Activated B cell treated with CpG ODN at 0.5 μM for 24 hours (primary cell): ENCODE results near the gene UTS2B. TPM values are rescaled to one million over a fixed set of nuclear protein-coding genes. Genes with fewer than 3 reads are reported as not detected.
"Not testable (repeated sequence)": the region's sequence is repeated elsewhere in the genome, so short reads cannot be mapped to it uniquely, and the experiment has no call there.

Experiments used
- ATAC-seq: fragments of 200-7000 bp; cut with Tn5 transposase; one replicate; pipeline ENCODE4 v1.10.0; 2021; ENCODE audit warnings: low read depth, mild to moderate bottlenecking, moderate library complexity
- CTCF ChIA-PET: fragments of 350-600 bp; sonication (Branson Sonifier 250); formaldehyde crosslinking; loops from one replicate; lab custom pipeline; 2021; ENCODE audit warnings: antibody characterized with exemption; lab: Charles Lee
- POLR2A ChIA-PET: fragments of 350-600 bp; sonication (Branson Sonifier 250); formaldehyde crosslinking; loops from one replicate; lab custom pipeline; 2021; ENCODE audit warnings: antibody characterized with exemption; lab: Charles Lee
- DNase-seq: peaks from one replicate; pipeline ENCODE4 v3.0.0; 2022
- H3K27ac Mint-ChIP-seq: one replicate; pipeline ENCODE4 v1.8.0; 2020; ENCODE audit warnings: mixed read lengths
- H3K27me3 Mint-ChIP-seq: one replicate; pipeline ENCODE4 v1.8.0; 2021; ENCODE audit warnings: mixed read lengths
- H3K36me3 Mint-ChIP-seq: one replicate; pipeline ENCODE4 v1.8.0; 2021; ENCODE audit warnings: low read depth, mixed read lengths
- H3K4me1 Mint-ChIP-seq: one replicate; pipeline ENCODE4 v1.8.0; 2021; ENCODE audit warnings: mixed read lengths
- H3K4me3 Mint-ChIP-seq: one replicate; pipeline ENCODE4 v1.8.0; 2020; ENCODE audit warnings: mild to moderate bottlenecking, mixed read lengths
- H3K9me3 Mint-ChIP-seq: one replicate; pipeline ENCODE4 v1.8.0; 2020; ENCODE audit warnings: mixed read lengths
- intact Hi-C: fragments of 100-400 bp; cut with micrococcal nuclease; formaldehyde crosslinking; loops from one replicate; pipeline ENCODE4 v1.15.1; 2024
- total RNA-seq: library from RNA; stranded (reverse); gene quantifications from 2 replicates; pipeline ENCODE4 v1.2.3, GENCODE V29; 2022
- TF ChIP-seq, protein P1 (sequence below): fragments of 200-600 bp; IDR thresholded peaks from one replicate; pipeline ENCODE4 v1.8.0; 2022; ENCODE audit warnings: antibody characterized with exemption, mild to moderate bottlenecking

UTS2B gene
- total RNA-seq, 1 donor from 2014 or later, result 2.1 TPM

DNA sequence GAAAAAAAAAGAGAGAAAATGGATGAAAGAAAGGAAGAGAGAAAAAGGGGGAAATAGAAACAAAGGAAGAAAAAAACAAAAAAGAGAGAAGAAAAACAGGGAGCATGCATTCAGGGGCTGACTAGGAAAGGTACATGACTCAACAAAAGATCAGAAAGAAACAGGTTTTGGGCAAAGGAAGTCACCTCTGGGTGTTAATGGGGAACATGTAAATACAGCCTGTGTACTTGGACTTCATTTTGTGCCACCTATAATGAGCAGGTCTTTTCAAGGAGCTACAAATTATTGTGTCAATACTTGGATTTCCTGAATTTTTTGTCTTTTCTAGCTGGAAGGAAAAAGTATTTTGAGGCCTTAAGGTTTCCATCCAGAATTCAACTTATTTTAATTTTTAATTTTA lies 54.6 kb downstream of the UTS2B start:
- no peak for ATAC-seq
- H3K4me3 Mint-ChIP-seq, result peak overlapping the region; percentile 61
- peak overlapping the region; percentile 74 for H3K27ac Mint-ChIP-seq
- POLR2A ChIA-PET, result interaction anchor here (1.5 kb wide), 1 partner anchor 15 kb away, joined by 4 read pairs; no protein-coding TSS in a partner anchor
- peaks cover 20% of the 10 kb centered on the region for H3K4me1 Mint-ChIP-seq
- intact Hi-C loops, result no loop called here
- no peak for DNase-seq
- H3K36me3 Mint-ChIP-seq, result no peaks in the 10 kb centered on the region
- no peaks in the 10 kb centered on the region for H3K27me3 Mint-ChIP-seq
- H3K9me3 Mint-ChIP-seq, result no peaks in the 10 kb centered on the region
- CTCF ChIA-PET, result interaction anchor here (0.9 kb wide), 1 partner anchor 38 kb away, joined by 3 read pairs; no protein-coding TSS in a partner anchor
- TF ChIP-seq, protein P1, sequence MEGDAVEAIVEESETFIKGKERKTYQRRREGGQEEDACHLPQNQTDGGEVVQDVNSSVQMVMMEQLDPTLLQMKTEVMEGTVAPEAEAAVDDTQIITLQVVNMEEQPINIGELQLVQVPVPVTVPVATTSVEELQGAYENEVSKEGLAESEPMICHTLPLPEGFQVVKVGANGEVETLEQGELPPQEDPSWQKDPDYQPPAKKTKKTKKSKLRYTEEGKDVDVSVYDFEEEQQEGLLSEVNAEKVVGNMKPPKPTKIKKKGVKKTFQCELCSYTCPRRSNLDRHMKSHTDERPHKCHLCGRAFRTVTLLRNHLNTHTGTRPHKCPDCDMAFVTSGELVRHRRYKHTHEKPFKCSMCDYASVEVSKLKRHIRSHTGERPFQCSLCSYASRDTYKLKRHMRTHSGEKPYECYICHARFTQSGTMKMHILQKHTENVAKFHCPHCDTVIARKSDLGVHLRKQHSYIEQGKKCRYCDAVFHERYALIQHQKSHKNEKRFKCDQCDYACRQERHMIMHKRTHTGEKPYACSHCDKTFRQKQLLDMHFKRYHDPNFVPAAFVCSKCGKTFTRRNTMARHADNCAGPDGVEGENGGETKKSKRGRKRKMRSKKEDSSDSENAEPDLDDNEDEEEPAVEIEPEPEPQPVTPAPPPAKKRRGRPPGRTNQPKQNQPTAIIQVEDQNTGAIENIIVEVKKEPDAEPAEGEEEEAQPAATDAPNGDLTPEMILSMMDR, result no peak

DNA sequence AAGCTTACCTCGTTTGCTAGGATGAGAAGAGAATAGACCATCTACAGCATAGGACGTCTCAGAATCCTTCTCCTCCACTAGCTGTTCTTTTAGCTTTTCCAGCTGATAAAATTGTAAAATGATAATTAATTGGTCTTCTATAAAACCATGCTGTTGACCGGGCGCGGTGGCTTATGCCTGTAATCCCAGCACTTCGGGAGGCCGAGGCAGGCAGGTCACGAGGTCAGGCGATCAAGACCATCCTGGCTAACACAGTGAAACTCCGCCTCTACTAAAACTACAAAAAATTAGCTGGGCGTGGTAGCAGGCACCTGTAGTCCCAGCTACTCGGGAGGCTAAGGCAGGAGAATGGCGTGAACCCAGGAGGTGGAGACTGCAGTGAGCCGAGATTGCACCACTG lies 55.1 kb downstream of the UTS2B start:
- peak overlapping the region; percentile 61 for H3K4me3 Mint-ChIP-seq
- intact Hi-C loops, ATAC-seq, H3K36me3 Mint-ChIP-seq, DNase-seq, CTCF ChIA-PET, H3K9me3 Mint-ChIP-seq, H3K27me3 Mint-ChIP-seq: not testable (repeated sequence)
- peaks cover 25% of the 10 kb centered on the region for H3K4me1 Mint-ChIP-seq
- H3K27ac Mint-ChIP-seq, result peak overlapping the region; percentile 74
- POLR2A ChIA-PET, result interaction anchor here (1.5 kb wide), 1 partner anchor 15 kb away, joined by 4 read pairs; no protein-coding TSS in a partner anchor

DNA sequence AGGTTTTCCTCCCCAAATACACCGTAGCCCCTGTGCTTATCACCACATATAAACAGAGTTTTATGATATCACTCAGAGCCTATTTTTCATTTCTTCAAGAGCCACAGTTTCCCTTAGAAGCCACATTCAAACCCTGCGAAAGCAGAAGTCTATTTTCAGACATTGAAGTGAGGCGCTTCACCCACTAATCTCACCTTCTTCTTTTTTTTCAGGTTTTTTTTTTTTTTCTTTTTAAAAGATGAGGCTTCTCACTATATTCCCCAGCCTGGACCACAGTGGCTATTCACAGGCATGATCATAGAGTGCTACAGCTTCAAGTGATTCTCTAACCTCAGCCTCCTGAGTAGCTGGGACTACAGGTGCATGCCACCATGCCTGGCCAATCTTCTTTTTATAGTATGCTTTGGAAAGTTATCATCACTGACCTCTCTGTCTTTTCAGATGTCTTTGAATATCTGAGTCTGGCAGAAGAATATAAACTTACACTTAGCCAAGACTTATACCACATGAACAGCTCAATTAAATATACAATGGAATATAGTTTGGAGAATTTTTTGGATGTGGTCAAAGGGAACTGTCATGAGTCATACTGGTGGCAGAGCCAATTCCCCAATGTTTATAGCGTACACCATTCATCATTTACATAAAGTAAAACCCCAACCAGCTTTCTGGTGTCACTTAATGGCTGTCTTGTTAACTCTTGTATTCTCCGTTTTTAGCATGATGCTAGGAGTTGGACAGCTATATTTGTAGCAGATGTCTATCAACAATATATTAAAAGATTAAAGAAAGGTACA lies 60.8 kb downstream of the UTS2B start:
- Mint-ChIP-seq H3K27me3 (no peaks in the 10 kb centered on the region), H3K4me1 (peaks cover 51% of the 10 kb centered on the region), H3K36me3 (no peaks in the 10 kb centered on the region), H3K27ac (peak overlapping the region; percentile 92), H3K9me3 (peaks cover 2% of the 10 kb centered on the region), H3K4me3 (peak overlapping the region; percentile 68)
- TF ChIP-seq, protein P1, result no peak
- ChIA-PET CTCF (no interaction called here), POLR2A (interaction anchor here (0.6 to 4.5 kb wide), 11 partner anchors 10 to 93 kb away, joined by 3 to 25 read pairs (median 3); partner anchors contain the start of genes CCDC50 and UTS2B)
- intact Hi-C loops, result loop anchor here (1.0 to 2.0 kb wide), 5 partner anchors 10 to 59 kb away; partner anchors contain the start of gene CCDC50
- no peak for DNase-seq
- ATAC-seq, result peak; percentile 64

DNA sequence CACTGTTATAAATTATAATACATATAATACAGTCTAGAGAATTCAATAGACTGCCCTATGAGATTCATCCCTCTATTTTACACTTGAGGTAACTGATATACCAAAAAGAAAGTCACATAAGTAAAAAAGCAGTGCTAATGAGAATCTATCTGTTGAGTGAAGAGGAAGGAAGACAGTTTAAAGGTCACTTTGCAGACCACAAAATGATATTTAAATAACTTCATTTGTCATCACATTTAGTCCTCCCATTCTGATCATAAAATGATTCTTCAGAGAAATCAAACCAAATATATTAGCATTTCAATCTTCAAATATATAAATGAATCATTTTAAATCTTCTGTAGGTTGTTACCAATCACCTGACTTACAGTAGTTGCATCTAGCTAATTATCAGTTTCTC lies 61.6 kb downstream of the UTS2B start:
- Mint-ChIP-seq H3K36me3 (no peaks in the 10 kb centered on the region), H3K27me3 (no peaks in the 10 kb centered on the region), H3K27ac (peak overlapping the region; percentile 92), H3K4me3 (peak overlapping the region; percentile 68), H3K4me1 (peaks cover 56% of the 10 kb centered on the region), H3K9me3 (peaks cover 2% of the 10 kb centered on the region)
- intact Hi-C loops, result loop anchor here (1.0 to 2.0 kb wide), 5 partner anchors 9 to 60 kb away; partner anchors contain the start of gene CCDC50
- ATAC-seq (peak; percentile 25), DNase-seq (no peak)
- TF ChIP-seq, protein P1, result no peak
- ChIA-PET CTCF (interaction anchor here (1.2 kb wide), 1 partner anchor 14 kb away, joined by 3 read pairs; no protein-coding TSS in a partner anchor), POLR2A (interaction anchor here (1.3 to 4.5 kb wide), 3 partner anchors 14 to 61 kb away, joined by 3 to 25 read pairs (median 10); partner anchors contain the start of genes CCDC50 and UTS2B)

DNA sequence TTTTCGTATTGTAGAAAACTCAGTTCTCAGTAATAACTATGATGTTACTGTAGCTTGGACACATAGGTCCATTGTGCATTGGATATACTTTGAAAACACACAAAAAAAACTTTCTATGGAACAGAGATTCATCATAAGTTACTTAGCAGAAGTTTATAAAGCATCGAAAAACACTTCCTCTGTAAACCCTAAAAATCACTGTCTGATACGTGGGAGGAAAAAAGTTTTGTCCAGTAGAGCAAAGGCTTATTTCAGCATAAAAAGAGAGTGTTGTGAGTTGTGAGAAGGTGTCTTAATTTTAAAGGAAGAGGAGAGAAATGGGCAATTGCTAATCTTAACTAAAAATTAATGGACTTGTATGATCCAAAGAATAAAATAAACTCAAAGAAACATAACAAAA lies 66.5 kb downstream of the UTS2B start:
- Mint-ChIP-seq H3K4me1 (peaks cover 60% of the 10 kb centered on the region), H3K27me3 (no peaks in the 10 kb centered on the region), H3K4me3 (peak overlapping the region; percentile 36), H3K27ac (peak overlapping the region; percentile 81), H3K9me3 (peaks cover 2% of the 10 kb centered on the region), H3K36me3 (no peaks in the 10 kb centered on the region)
- CTCF ChIA-PET, result interaction anchor here (1.9 kb wide), 1 partner anchor 20 kb away, joined by 6 read pairs; no protein-coding TSS in a partner anchor
- intact Hi-C loops, result loop anchor here (1.0 kb wide), 1 partner anchor 11 kb away; no protein-coding TSS in a partner anchor
- TF ChIP-seq, protein P1, result no peak
- ATAC-seq (no peak), DNase-seq (no peak)
- POLR2A ChIA-PET, result interaction anchor here (1.4 to 1.8 kb wide), 2 partner anchors 37 to 67 kb away, joined by 3 to 8 read pairs; partner anchors contain the start of gene UTS2B
